IMR-90 (cell line): Measurements from ENCODE around the gene SYMPK. TPM values are rescaled to one million over a fixed set of nuclear protein-coding genes. Genes with fewer than 3 reads are reported as not detected.

ENCODE experiments used
- ATAC-seq: fragments of 200-7000 bp; cut with Tn5 transposase; 2 replicates; pipeline ENCODE4 v1.9.1; 2020; ENCODE audit warnings: low read depth, mild to moderate bottlenecking, moderate library complexity
- BruUV-seq: library from RNA; stranded (reverse); fragments of 400-500 nt; replicated peaks from 2 replicates; lab custom pipeline; 2021; lab: Mats Ljungman, UMichigan
- CTCF ChIA-PET: fragments of 300-600 bp; formaldehyde crosslinking; extraction: SDS; loops from one replicate; lab custom pipeline; 2021; ENCODE audit warnings: antibody characterized with exemption; lab: Yijun Ruan, JAX
- POLR2A ChIA-PET: fragments of 300-600 bp; sonication (Branson Sonifier 250); formaldehyde crosslinking; loops from one replicate; lab custom pipeline; 2022; ENCODE audit warnings: antibody characterized with exemption; ENCODE audit not compliant: unreplicated experiment; lab: Charles Lee
- DNase-seq: peaks from one replicate; pipeline ENCODE4 v3.0.0; 2013
- H2AFZ ChIP-seq: replicated peaks from 2 replicates; pipeline ENCODE3; 2013; ENCODE audit warnings: low read length, mild to moderate bottlenecking; ENCODE audit not compliant: poor library complexity
- H2AK5ac ChIP-seq: 2 replicates; pipeline ENCODE4 v1.6.1; 2013; ENCODE audit warnings: low read depth, low read length, inconsistent platforms
- H2AK9ac ChIP-seq: replicated peaks from 2 replicates; pipeline ENCODE3; 2013; ENCODE audit warnings: mild to moderate bottlenecking, low read depth, low read length, moderate library complexity; ENCODE audit not compliant: poor library complexity
- H2BK120ac ChIP-seq: 2 replicates; pipeline ENCODE4 v1.6.1; 2013; ENCODE audit warnings: low read depth, low read length, inconsistent platforms
- H2BK15ac ChIP-seq: 3 replicates; pipeline ENCODE4 v1.6.1; 2013; ENCODE audit warnings: low read depth, low read length, inconsistent platforms
- H2BK20ac ChIP-seq: 2 replicates; pipeline ENCODE4 v1.6.1; 2013; ENCODE audit warnings: low read depth, mild to moderate bottlenecking, inconsistent platforms, low read length, moderate library complexity
- H2BK5ac ChIP-seq: 2 replicates; pipeline ENCODE4 v1.6.1; 2013; ENCODE audit warnings: mild to moderate bottlenecking, low read depth, low read length, inconsistent platforms; ENCODE audit not compliant: poor library complexity, severe bottlenecking
- H3K14ac ChIP-seq: replicated peaks from 2 replicates; pipeline ENCODE4 v1.6.1; 2013; ENCODE audit warnings: low read depth, low read length, inconsistent platforms
- H3K18ac ChIP-seq: 2 replicates; pipeline ENCODE4 v1.6.1; 2013; ENCODE audit warnings: low read depth, low read length, control low read depth
- H3K23ac ChIP-seq: 2 replicates; pipeline ENCODE4 v1.6.1; 2013; ENCODE audit warnings: low read depth, low read length, inconsistent platforms
- H3K27ac ChIP-seq: 2 replicates; pipeline ENCODE4 v1.5.1; 2013; ENCODE audit warnings: mild to moderate bottlenecking, control low read depth, low read length; ENCODE audit not compliant: insufficient read depth
- H3K27me3 ChIP-seq: 2 replicates; pipeline ENCODE4 v1.6.1; 2013; ENCODE audit warnings: low read length; ENCODE audit not compliant: control insufficient read depth, insufficient read depth
- H3K36me3 ChIP-seq: 2 replicates; pipeline ENCODE4 v1.6.1; 2013; ENCODE audit warnings: low read length, mixed read lengths; ENCODE audit not compliant: control insufficient read depth, insufficient read depth
- H3K4ac ChIP-seq: 2 replicates; pipeline ENCODE4 v1.6.1; 2013; ENCODE audit warnings: low read depth, low read length, inconsistent platforms
- H3K4me1 ChIP-seq: 2 replicates; pipeline ENCODE4 v1.6.1; 2013; ENCODE audit warnings: low read length, mixed read lengths; ENCODE audit not compliant: control insufficient read depth, insufficient read depth
- H3K4me2 ChIP-seq: 2 replicates; pipeline ENCODE4 v1.6.1; 2013; ENCODE audit warnings: low read depth, mild to moderate bottlenecking, control low read depth, low read length, moderate library complexity
- H3K4me3 ChIP-seq: 2 replicates; pipeline ENCODE4 v1.5.1; 2013; ENCODE audit warnings: low read depth, mild to moderate bottlenecking, control low read depth, low read length, moderate library complexity; ENCODE audit not compliant: insufficient read depth
- H3K56ac ChIP-seq: 2 replicates; pipeline ENCODE4 v1.6.1; 2013; ENCODE audit warnings: low read length, inconsistent platforms; ENCODE audit not compliant: insufficient read depth; ENCODE audit errors: extremely low read depth
- H3K79me1 ChIP-seq, 2 experiments: 2 replicates each; pipeline ENCODE4 v1.6.1; 2013; ENCODE audit warnings: low read length in 2 of 2, inconsistent platforms in 1 of 2, low read depth in 1 of 2
- H3K9ac ChIP-seq: 2 replicates; pipeline ENCODE4 v1.6.1; 2013; ENCODE audit warnings: low read depth, low read length, control low read depth
- H3K9me1 ChIP-seq: 2 replicates; pipeline ENCODE4 v1.6.1; 2013; ENCODE audit warnings: low read length, inconsistent platforms; ENCODE audit not compliant: insufficient read depth
- H3K9me3 ChIP-seq: 2 replicates; pipeline ENCODE4 v1.6.1; 2013; ENCODE audit warnings: low read length; ENCODE audit not compliant: control insufficient read depth, insufficient read depth
- H4K20me1 ChIP-seq: 2 replicates; pipeline ENCODE4 v1.6.1; 2013; ENCODE audit warnings: low read length, inconsistent platforms; ENCODE audit not compliant: insufficient read depth
- H4K5ac ChIP-seq: 2 replicates; pipeline ENCODE4 v1.6.1; 2013; ENCODE audit warnings: mild to moderate bottlenecking, low read depth, low read length, control low read depth
- H4K8ac ChIP-seq, 2 experiments: 2 replicates each; pipeline ENCODE4 v1.6.1; 2013; ENCODE audit warnings: low read depth in 2 of 2, low read length in 2 of 2, control low read depth in 1 of 2, inconsistent platforms in 1 of 2
- H4K91ac ChIP-seq: 2 replicates; pipeline ENCODE4 v1.6.1; 2013; ENCODE audit warnings: low read depth, low read length, inconsistent platforms; ENCODE audit not compliant: insufficient read depth
- BHLHE40 ChIP-seq: fragments of 150-350 bp; IDR thresholded peaks from 2 replicates; pipeline ENCODE4 v1.6.1; 2016; ENCODE audit warnings: mild to moderate bottlenecking, low read depth, low read length
- CHD1 ChIP-seq: IDR thresholded peaks from 2 replicates; pipeline ENCODE4 v1.6.1; 2012; ENCODE audit warnings: low read depth, low read length, improper control_type of control experiment
- CTCF ChIP-seq: conservative IDR thresholded peaks from 2 replicates; pipeline ENCODE4 v1.5.1; 2012; ENCODE audit warnings: mild to moderate bottlenecking, low read depth, low read length, improper control_type of control experiment
- FOS ChIP-seq: fragments of 150-350 bp; IDR thresholded peaks from 2 replicates; pipeline ENCODE4 v1.6.1; 2016; ENCODE audit warnings: low read depth, low read length
- MAZ ChIP-seq: IDR thresholded peaks from 2 replicates; pipeline ENCODE4 v1.6.1; 2012; ENCODE audit warnings: low read depth, mild to moderate bottlenecking, low read length, improper control_type of control experiment, moderate library complexity, borderline replicate concordance
- MXI1 ChIP-seq: IDR thresholded peaks from 2 replicates; pipeline ENCODE4 v1.6.1; 2012; ENCODE audit warnings: low read depth, mild to moderate bottlenecking, low read length, moderate library complexity, borderline replicate concordance
- NFE2L2 ChIP-seq: fragments of 150-350 bp; IDR thresholded peaks from 2 replicates; pipeline ENCODE4 v1.6.1; 2016; ENCODE audit warnings: low read depth, mild to moderate bottlenecking, low read length
- POLR2A ChIP-seq: IDR thresholded peaks from 2 replicates; pipeline ENCODE4 v1.6.1; 2012; ENCODE audit warnings: mild to moderate bottlenecking, low read depth, low read length
- SMC3 ChIP-seq: fragments of 150-350 bp; IDR thresholded peaks from 2 replicates; pipeline ENCODE4 v1.6.1; 2016; ENCODE audit warnings: low read depth, mild to moderate bottlenecking, antibody characterized with exemption, low read length, moderate library complexity
- WGBS, 2 experiments: methylation state at CpG; one replicate each; pipeline versions ENCODE4 v1.1.5 to v1.1.7; 2013; ENCODE audit warnings: missing lambda C conversion rate in 2 of 2; ENCODE audit not compliant: insufficient read length in 1 of 2; ENCODE audit errors: extremely low coverage in 2 of 2; 5-methylcytosine and 5-hydroxymethylcytosine counted together
- dilution Hi-C: fragments of 300-500 bp; cut with HindIII; formaldehyde crosslinking; loops from one replicate; pipeline ENCODE4 v1.14.3; 2018; ENCODE audit warnings: low sequenced_read_pairs; ENCODE audit not compliant: unreplicated experiment
- in situ Hi-C: fragments of 300-500 bp; cut with MboI; formaldehyde crosslinking; loops from 3 replicates; pipeline ENCODE4 v1.14.3; 2019; ENCODE audit warnings: low sequenced_read_pairs, inconsistent platforms, mixed read lengths
- intact Hi-C: fragments of 100-400 bp; cut with micrococcal nuclease; formaldehyde crosslinking; loops from 2 replicates; pipeline ENCODE4 v1.10.0; 2022
- polyA plus RNA-seq, 3 experiments: library from polyadenylated mRNA; depleted of rRNA; stranded (reverse); fragments of >200 nt; gene quantifications; 2 replicates each; pipeline ENCODE4 v1.2.3, GENCODE V29; 2012; ENCODE audit warnings: low replicate concordance in 1 of 3
- total RNA-seq: library from RNA; depleted of rRNA; stranded (reverse); fragments of >200 nt; gene quantifications from 2 replicates; pipeline ENCODE4 v1.2.3, GENCODE V29; 2012

SYMPK gene
- total and polyA plus RNA-seq, 2 of the 4 experiments (the other 2 are of a cell fraction): 35.3 to 71.5 TPM

- no peak overlapping the region for H2BK5ac ChIP-seq
- peaks cover 8 to 30% of the 10 kb centered on the region in 2 experiments for H3K79me1 ChIP-seq
- no CpG with 5 or more reads among the region's 5 CpGs for WGBS, 2 experiments
Observed at GRCh38 chr19:45883586-45883880, 20.6 kb upstream of the SYMPK start.

More at GRCh38 chr19:45883586-45883880, 20.6 kb upstream of the SYMPK start:
- Histone ChIP-seq H3K4ac (no peak overlapping the region), H2AK9ac (peak overlapping the region; percentile 46), H2BK120ac (no peak overlapping the region), H3K18ac (no peak overlapping the region), H3K14ac (no peak overlapping the region), H3K9me1 (peaks cover 6% of the 10 kb centered on the region; the same call in 1 of the 2 replicates), H2AK5ac (no peak overlapping the region), H4K8ac (no peak overlapping the region), H2BK20ac (no peak overlapping the region), H3K4me2 (no peak overlapping the region), H3K4me3 (no peak overlapping the region), H4K91ac (no peak overlapping the region), H3K36me3 (peaks cover 7% of the 10 kb centered on the region; the same call in 1 of the 2 replicates), H3K56ac (no peak overlapping the region), H3K4me1 (peaks cover 10% of the 10 kb centered on the region), H3K9me3 (no peaks in the 10 kb centered on the region), H4K20me1 (peaks cover 15% of the 10 kb centered on the region), H3K23ac (no peak overlapping the region), H2AFZ (peak overlapping the region; percentile 66), H4K5ac (no peak overlapping the region), H3K27me3 (no peaks in the 10 kb centered on the region), H3K27ac (no peak overlapping the region), H2BK15ac (no peak overlapping the region), H3K9ac (0 out of 2 replicates have a peak overlapping the region, but pooled peaks have one; percentile 29)
- no peak for DNase-seq
- intact Hi-C loops (no loop called here), in situ Hi-C loops (no loop called here), dilution Hi-C loops (no loop called here)
- no TSS peak for BruUV-seq
- ChIA-PET POLR2A (no interaction called here), CTCF (no interaction called here)
- no peak for ATAC-seq
- TF ChIP-seq CHD1: no peak
- no peak for TF ChIP-seq CTCF
- no peak for TF ChIP-seq BHLHE40
- TF ChIP-seq FOS: no peak
- no peak for TF ChIP-seq MXI1
- TF ChIP-seq POLR2A: no peak
- no peak for TF ChIP-seq SMC3
- TF ChIP-seq NFE2L2: no peak
- no peak for TF ChIP-seq MAZ
